ENCODE results near the gene CELSR3. TPM values are rescaled to one million over a fixed set of nuclear protein-coding genes. Genes with fewer than 3 reads are reported as not detected.
A peak's percentile ranks its signal among the peaks of the same experiment; 100 is the strongest.

Gene CELSR3
- total RNA-seq, 2 experiments from 2014 or later = 4.9 to 5.0 TPM

DNA sequence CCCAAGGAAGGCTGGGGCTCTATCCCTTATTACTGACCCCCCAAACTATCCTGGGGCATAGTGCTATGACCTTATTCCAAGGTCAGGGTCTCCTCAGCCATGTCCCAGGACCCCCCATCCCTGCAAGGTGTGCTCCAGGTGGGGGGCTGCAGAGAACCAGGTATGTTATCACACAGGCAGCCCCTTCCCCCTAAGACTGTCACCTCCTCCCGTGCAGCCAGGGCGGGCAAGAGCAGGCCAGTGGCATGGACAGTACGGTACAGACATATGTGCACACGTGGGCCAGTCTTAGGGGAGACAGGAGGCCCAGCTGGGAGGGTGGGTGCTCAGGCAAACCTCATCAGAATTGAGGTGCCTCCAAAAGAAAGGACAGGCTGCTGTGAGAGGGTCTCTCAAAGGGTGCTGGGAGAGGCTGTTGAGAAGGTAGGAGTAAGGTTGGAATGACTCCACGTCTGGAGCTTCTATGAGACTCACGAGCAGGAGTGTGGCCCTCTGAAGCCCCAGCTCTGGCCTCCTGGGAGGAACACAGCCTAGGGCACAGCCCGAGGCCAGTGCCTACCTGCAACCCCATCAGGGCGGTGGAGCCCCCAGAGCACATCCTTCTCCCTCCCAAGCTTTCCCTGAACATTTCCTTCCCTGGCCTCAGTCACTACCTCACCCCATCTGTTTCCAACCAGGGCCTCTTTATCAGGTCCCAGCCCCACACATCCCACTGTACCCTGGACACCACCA, 65.8 kb downstream of the CELSR3 start:
- peak; percentile 9 for ATAC-seq (ENCODE audit: poor library complexity)
- POLR2A ChIA-PET = no interaction called here
- CTCF ChIA-PET = no interaction called here

DNA sequence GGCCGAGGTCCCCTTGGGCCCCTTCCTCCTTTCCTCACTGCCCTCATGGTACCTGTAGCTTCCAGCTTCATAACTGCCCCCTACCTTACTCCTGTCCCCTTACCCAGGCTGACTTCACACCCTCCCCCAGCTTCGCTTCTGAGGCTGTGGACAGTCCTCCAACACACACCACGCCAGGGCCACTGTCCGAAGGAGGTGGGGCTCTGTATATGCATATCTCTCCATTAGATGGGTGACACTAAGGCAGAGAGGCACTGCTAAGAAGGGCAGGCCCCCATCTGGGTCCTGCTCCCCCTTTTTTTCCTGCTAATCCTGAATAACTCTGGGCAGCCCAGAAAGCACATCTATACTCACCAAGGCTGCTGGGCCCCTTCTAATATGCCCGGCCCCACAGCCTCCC, 66.5 kb downstream of the CELSR3 start:
- Histone ChIP-seq H3K4me1 (ENCODE audit: insufficient read depth, low read length) (peaks cover 8% of the 10 kb centered on the region), H3K4me3 (ENCODE audit: low read length) (no peak overlapping the region), H3K9me3 (ENCODE audit: control insufficient read depth in 1 of 2, insufficient read depth in 1 of 2, low read length in 2 of 2) (peaks cover 0 to 4% of the 10 kb centered on the region in 2 experiments), H3K27ac (ENCODE audit: low read depth in 1 of 2, low read length in 2 of 2) (no peak overlapping the region), H3K36me3 (ENCODE audit: insufficient read depth, low read length) (peaks cover 32% of the 10 kb centered on the region), H3K27me3 (ENCODE audit: control insufficient read depth in 1 of 2, insufficient read depth in 2 of 2, low read length in 2 of 2) (peaks cover 9 to 33% of the 10 kb centered on the region in 2 experiments)
- Mint-ChIP-seq H3K9me3 (no peaks in the 10 kb centered on the region), H3K4me3 (no peak overlapping the region), H3K4me1 (ENCODE audit: low read depth) (peaks cover 6% of the 10 kb centered on the region), H3K36me3 (ENCODE audit: low read depth) (peaks cover 40% of the 10 kb centered on the region), H3K27me3 (peaks cover 34% of the 10 kb centered on the region), H3K27ac (no peak overlapping the region)
- intact Hi-C loops (cut with DNase I, micrococcal nuclease) = no loop called here
- DNase-seq (no peak), ATAC-seq (ENCODE audit: poor library complexity) (no peak)
- CTCF ChIA-PET = no interaction called here
- TF ChIP-seq, protein P1, sequence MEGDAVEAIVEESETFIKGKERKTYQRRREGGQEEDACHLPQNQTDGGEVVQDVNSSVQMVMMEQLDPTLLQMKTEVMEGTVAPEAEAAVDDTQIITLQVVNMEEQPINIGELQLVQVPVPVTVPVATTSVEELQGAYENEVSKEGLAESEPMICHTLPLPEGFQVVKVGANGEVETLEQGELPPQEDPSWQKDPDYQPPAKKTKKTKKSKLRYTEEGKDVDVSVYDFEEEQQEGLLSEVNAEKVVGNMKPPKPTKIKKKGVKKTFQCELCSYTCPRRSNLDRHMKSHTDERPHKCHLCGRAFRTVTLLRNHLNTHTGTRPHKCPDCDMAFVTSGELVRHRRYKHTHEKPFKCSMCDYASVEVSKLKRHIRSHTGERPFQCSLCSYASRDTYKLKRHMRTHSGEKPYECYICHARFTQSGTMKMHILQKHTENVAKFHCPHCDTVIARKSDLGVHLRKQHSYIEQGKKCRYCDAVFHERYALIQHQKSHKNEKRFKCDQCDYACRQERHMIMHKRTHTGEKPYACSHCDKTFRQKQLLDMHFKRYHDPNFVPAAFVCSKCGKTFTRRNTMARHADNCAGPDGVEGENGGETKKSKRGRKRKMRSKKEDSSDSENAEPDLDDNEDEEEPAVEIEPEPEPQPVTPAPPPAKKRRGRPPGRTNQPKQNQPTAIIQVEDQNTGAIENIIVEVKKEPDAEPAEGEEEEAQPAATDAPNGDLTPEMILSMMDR (IDR thresholded peaks at IDR 0.05) = no peak
- POLR2A ChIA-PET = no interaction called here

More for the DNA sequence above, 65.8 kb downstream of the CELSR3 start:
- Mint-ChIP-seq H3K27ac (no peak overlapping the region), H3K4me1 (ENCODE audit: low read depth) (peaks cover 6% of the 10 kb centered on the region), H3K9me3 (no peaks in the 10 kb centered on the region), H3K27me3 (peaks cover 31% of the 10 kb centered on the region), H3K4me3 (no peak overlapping the region), H3K36me3 (ENCODE audit: low read depth) (peaks cover 47% of the 10 kb centered on the region)
- Histone ChIP-seq H3K4me1 (ENCODE audit: insufficient read depth, low read length) (peaks cover 8% of the 10 kb centered on the region), H3K4me3 (ENCODE audit: low read length) (no peak overlapping the region), H3K27me3 (ENCODE audit: control insufficient read depth in 1 of 2, insufficient read depth in 2 of 2, low read length in 2 of 2) (peaks cover 7 to 33% of the 10 kb centered on the region in 2 experiments), H3K36me3 (ENCODE audit: insufficient read depth, low read length) (peaks cover 38% of the 10 kb centered on the region), H3K27ac (ENCODE audit: low read depth in 1 of 2, low read length in 2 of 2) (no peak overlapping the region), H3K9me3 (ENCODE audit: control insufficient read depth in 1 of 2, insufficient read depth in 1 of 2, low read length in 2 of 2) (peaks cover 0 to 4% of the 10 kb centered on the region in 2 experiments)
- intact Hi-C loops (cut with DNase I, micrococcal nuclease) = no loop called here
- TF ChIP-seq, protein P1 (IDR thresholded peaks at IDR 0.05) = no peak
- DNase-seq = no peak

DNA sequence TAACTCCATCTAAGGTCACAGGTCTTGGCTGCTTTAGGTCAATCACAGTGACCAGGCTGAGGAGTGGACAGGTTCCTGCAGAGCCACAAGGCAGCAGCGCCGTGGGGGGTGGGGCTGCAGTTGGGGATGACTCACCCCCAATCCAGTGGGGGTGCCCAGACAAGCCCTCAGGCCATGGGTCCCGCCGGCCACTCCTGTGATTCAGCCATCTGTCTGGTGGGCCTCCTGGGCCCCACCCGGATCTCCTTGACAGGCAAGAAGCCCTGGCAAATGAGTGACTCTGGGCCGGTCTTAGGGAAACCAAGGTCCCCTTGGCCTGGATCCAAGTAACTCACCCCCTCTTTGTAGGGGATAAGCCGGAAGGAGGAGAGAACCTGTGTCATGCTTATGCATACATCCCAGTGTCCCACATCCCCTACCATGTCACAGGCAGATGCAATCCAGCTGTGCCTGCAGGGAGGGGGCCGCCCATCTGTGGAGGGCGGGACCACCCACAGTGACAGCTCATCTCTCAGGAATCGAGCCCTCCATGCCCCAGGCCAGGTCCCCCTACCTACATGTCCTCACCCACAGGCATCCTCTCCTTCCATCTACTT, 67.1 kb downstream of the CELSR3 start:
- CTCF ChIA-PET = no interaction called here
- peak in 2 of 14 experiments; percentile 48 to 61 for DNase-seq
- H3K36me3 Mint-ChIP-seq (ENCODE audit: low read depth) = peaks cover 35% of the 10 kb centered on the region

More for the DNA sequence above, 67.1 kb downstream of the CELSR3 start:
- Histone ChIP-seq H3K9me3 (ENCODE audit: control insufficient read depth in 1 of 2, insufficient read depth in 1 of 2, low read length in 2 of 2) (peaks cover 0 to 4% of the 10 kb centered on the region in 2 experiments), H3K4me1 (ENCODE audit: insufficient read depth, low read length) (peaks cover 8% of the 10 kb centered on the region), H3K36me3 (ENCODE audit: insufficient read depth, low read length) (peaks cover 27% of the 10 kb centered on the region), H3K27me3 (ENCODE audit: control insufficient read depth in 1 of 2, insufficient read depth in 2 of 2, low read length in 2 of 2) (peaks cover 9 to 33% of the 10 kb centered on the region in 2 experiments), H3K27ac (ENCODE audit: low read depth in 1 of 2, low read length in 2 of 2) (no peak overlapping the region), H3K4me3 (ENCODE audit: low read length) (no peak overlapping the region)
- TF ChIP-seq, protein P1 (IDR thresholded peaks at IDR 0.05) = no peak
- no peak for ATAC-seq (ENCODE audit: poor library complexity)
- Mint-ChIP-seq H3K4me3 (no peak overlapping the region), H3K27me3 (peaks cover 39% of the 10 kb centered on the region), H3K9me3 (no peaks in the 10 kb centered on the region), H3K4me1 (ENCODE audit: low read depth) (peaks cover 6% of the 10 kb centered on the region), H3K27ac (no peak overlapping the region)
- POLR2A ChIA-PET = no interaction called here
- intact Hi-C loops (cut with DNase I, micrococcal nuclease) = no loop called here
